ENCODE results near the gene SH2D3A. TPM values are rescaled to one million over a fixed set of nuclear protein-coding genes. Genes with fewer than 3 reads are reported as not detected.

The SH2D3A gene
- total RNA-seq, 4 donors from 2014 or later = 1.0 to 5.4 TPM; not detected in 2

GRCh38 chr19:6725513-6726231, 41.6 kb downstream of the SH2D3A start:
- Histone ChIP-seq H3K27me3 (no peaks in the 10 kb centered on the region), H3K9me3 (no peaks in the 10 kb centered on the region), H3K36me3 (no peaks in the 10 kb centered on the region), H3K4me1 (no peaks in the 10 kb centered on the region), H3K4me3 (no peak overlapping the region), H3K27ac (peak overlapping the region in 1 of 2 donors; percentile 63)
- DNase-seq = no peak
- intact Hi-C loops (cut with DNase I; ENCODE audit: low total_unique reads) = no loop called here
- no peak for TF ChIP-seq POLR2A (IDR thresholded peaks at IDR 0.05)
- no peak for TF ChIP-seq CTCF (IDR thresholded peaks at IDR 0.05)

GRCh38 chr19:6724631-6725492, 42.4 kb downstream of the SH2D3A start:
- no peak for TF ChIP-seq CTCF (IDR thresholded peaks at IDR 0.05)
- no peak for TF ChIP-seq POLR2A (IDR thresholded peaks at IDR 0.05)
- Histone ChIP-seq H3K27ac (peak overlapping the region; percentile 21 to 63), H3K27me3 (no peaks in the 10 kb centered on the region), H3K4me3 (no peak overlapping the region), H3K4me1 (no peaks in the 10 kb centered on the region), H3K36me3 (no peaks in the 10 kb centered on the region), H3K9me3 (no peaks in the 10 kb centered on the region)
- no peak for DNase-seq
- intact Hi-C loops (cut with DNase I; ENCODE audit: low total_unique reads) = no loop called here

GRCh38 chr19:6723738-6724137, 43.5 kb downstream of the SH2D3A start:
- intact Hi-C loops (cut with DNase I; ENCODE audit: low total_unique reads) = no loop called here
- Histone ChIP-seq H3K27me3 (no peaks in the 10 kb centered on the region), H3K36me3 (no peaks in the 10 kb centered on the region), H3K9me3 (no peaks in the 10 kb centered on the region), H3K4me3 (no peak overlapping the region), H3K27ac (peak overlapping the region; percentile 41 to 63), H3K4me1 (no peaks in the 10 kb centered on the region)
- TF ChIP-seq CTCF (IDR thresholded peaks at IDR 0.05) (no peak), POLR2A (IDR thresholded peaks at IDR 0.05) (no peak)
- no peak for DNase-seq

- TF ChIP-seq CTCF (IDR thresholded peaks at IDR 0.05) (no peak), POLR2A (IDR thresholded peaks at IDR 0.05) (no peak)
- Histone ChIP-seq H3K4me1 (no peaks in the 10 kb centered on the region), H3K9me3 (no peaks in the 10 kb centered on the region), H3K27me3 (no peaks in the 10 kb centered on the region), H3K4me3 (no peak overlapping the region), H3K36me3 (no peaks in the 10 kb centered on the region), H3K27ac (peak overlapping the region in 1 of 2 donors; percentile 63)
- peak; percentile 82 to 84 for DNase-seq
- intact Hi-C loops (cut with DNase I; ENCODE audit: low total_unique reads) = no loop called here
Observed at GRCh38 chr19:6723108-6723618, 44.1 kb downstream of the SH2D3A start.

- intact Hi-C loops (cut with DNase I; ENCODE audit: low total_unique reads) = no loop called here
- peak overlapping the region in 1 of 2 donors; percentile 40 for H3K27ac ChIP-seq
- no peaks in the 10 kb centered on the region for H3K9me3 ChIP-seq
- no peak for DNase-seq
- H3K4me1 ChIP-seq = no peaks in the 10 kb centered on the region
- no peak for TF ChIP-seq CTCF (IDR thresholded peaks at IDR 0.05)
- no peak for TF ChIP-seq POLR2A (IDR thresholded peaks at IDR 0.05)
- no peak overlapping the region for H3K4me3 ChIP-seq
- no peaks in the 10 kb centered on the region for H3K27me3 ChIP-seq
- H3K36me3 ChIP-seq = no peaks in the 10 kb centered on the region
Observed at GRCh38 chr19:6721773-6722172, 45.5 kb downstream of the SH2D3A start.

All from uterus (tissue), 4 donors.